Adipocyte (in vitro differentiated cells): ENCODE measurements around the gene CSTPP1.

Source experiments
- DNase-seq: peaks from one replicate; pipeline ENCODE4 v3.0.0-alpha.2; 2015; ENCODE audit warnings: low read depth
- H3K27me3 ChIP-seq: replicated peaks from 2 replicates; pipeline ENCODE4 v1.7.0; 2013; ENCODE audit warnings: mild to moderate bottlenecking, low read length, moderate library complexity; ENCODE audit not compliant: control insufficient read depth, insufficient read depth
- H3K36me3 ChIP-seq: 2 replicates; pipeline ENCODE4 v1.7.0; 2013; ENCODE audit warnings: low read length, mild to moderate bottlenecking, moderate library complexity; ENCODE audit not compliant: control insufficient read depth, insufficient read depth, severe bottlenecking
- H3K4me1 ChIP-seq: 2 replicates; pipeline ENCODE4 v1.7.0; 2013; ENCODE audit warnings: mild to moderate bottlenecking, low read length, moderate library complexity; ENCODE audit not compliant: control insufficient read depth, insufficient read depth
- H3K4me3 ChIP-seq: 2 replicates; pipeline ENCODE4 v1.7.0; 2013; ENCODE audit warnings: mild to moderate bottlenecking, low read length, moderate library complexity
- H3K9ac ChIP-seq: 2 replicates; pipeline ENCODE4 v1.7.0; 2013; ENCODE audit warnings: mild to moderate bottlenecking, low read length, moderate library complexity
- H3K9me3 ChIP-seq: 2 replicates; pipeline ENCODE4 v1.7.0; 2013; ENCODE audit warnings: mild to moderate bottlenecking, low read length, moderate library complexity; ENCODE audit not compliant: control insufficient read depth

The CSTPP1 gene

GRCh38 chr11:47123094-47123493, 186.5 kb downstream of the CSTPP1 start:
- no peaks in the 10 kb centered on the region for H3K27me3 ChIP-seq
- H3K4me3 ChIP-seq = no peak overlapping the region
- H3K36me3 ChIP-seq = no peaks in the 10 kb centered on the region
- no peak overlapping the region for H3K9ac ChIP-seq
- no peaks in the 10 kb centered on the region for H3K9me3 ChIP-seq
- H3K4me1 ChIP-seq = no peaks in the 10 kb centered on the region
- no peak for DNase-seq

GRCh38 chr11:47124675-47125074, 188.1 kb downstream of the CSTPP1 start:
- Histone ChIP-seq H3K4me1 (no peaks in the 10 kb centered on the region), H3K27me3 (no peaks in the 10 kb centered on the region), H3K9ac (no peak overlapping the region), H3K36me3 (no peaks in the 10 kb centered on the region), H3K4me3 (no peak overlapping the region), H3K9me3 (no peaks in the 10 kb centered on the region)
- DNase-seq = peak; percentile 11

- no peaks in the 10 kb centered on the region for H3K36me3 ChIP-seq
- DNase-seq = no peak
- no peaks in the 10 kb centered on the region for H3K9me3 ChIP-seq
- H3K9ac ChIP-seq = no peak overlapping the region
- H3K27me3 ChIP-seq = no peaks in the 10 kb centered on the region
- H3K4me3 ChIP-seq = no peak overlapping the region
- H3K4me1 ChIP-seq = no peaks in the 10 kb centered on the region
These were observed 188.5 kb downstream of the CSTPP1 start for GRCh38 chr11:47125083-47125482.

GRCh38 chr11:47127213-47127612, 190.7 kb downstream of the CSTPP1 start:
- H3K36me3 ChIP-seq = no peaks in the 10 kb centered on the region
- no peaks in the 10 kb centered on the region for H3K4me1 ChIP-seq
- no peaks in the 10 kb centered on the region for H3K27me3 ChIP-seq
- no peaks in the 10 kb centered on the region for H3K9me3 ChIP-seq
- no peak overlapping the region for H3K9ac ChIP-seq
- H3K4me3 ChIP-seq = no peak overlapping the region
- no peak for DNase-seq

- Histone ChIP-seq H3K9me3 (no peaks in the 10 kb centered on the region), H3K27me3 (no peaks in the 10 kb centered on the region), H3K4me3 (no peak overlapping the region), H3K4me1 (no peaks in the 10 kb centered on the region), H3K9ac (no peak overlapping the region), H3K36me3 (no peaks in the 10 kb centered on the region)
- no peak for DNase-seq
These were observed 194.0 kb downstream of the CSTPP1 start for GRCh38 chr11:47130543-47130942.

- no peak overlapping the region for H3K9ac ChIP-seq
- H3K9me3 ChIP-seq = no peaks in the 10 kb centered on the region
- peaks cover under 1% of the 10 kb centered on the region for H3K4me1 ChIP-seq
- no peak for DNase-seq
- no peaks in the 10 kb centered on the region for H3K27me3 ChIP-seq
- no peaks in the 10 kb centered on the region for H3K36me3 ChIP-seq
- no peak overlapping the region for H3K4me3 ChIP-seq
These were observed 194.6 kb downstream of the CSTPP1 start for GRCh38 chr11:47131136-47131535.

- no peaks in the 10 kb centered on the region for H3K9me3 ChIP-seq
- H3K9ac ChIP-seq = no peak overlapping the region
- no peaks in the 10 kb centered on the region for H3K36me3 ChIP-seq
- no peak for DNase-seq
- no peak overlapping the region for H3K4me3 ChIP-seq
- peaks cover 3% of the 10 kb centered on the region for H3K4me1 ChIP-seq
- H3K27me3 ChIP-seq = no peaks in the 10 kb centered on the region
These were observed 195.9 kb downstream of the CSTPP1 start for GRCh38 chr11:47132490-47132889.

GRCh38 chr11:47132981-47133380, 196.4 kb downstream of the CSTPP1 start:
- H3K9ac ChIP-seq = no peak overlapping the region
- no peaks in the 10 kb centered on the region for H3K36me3 ChIP-seq
- peaks cover 3% of the 10 kb centered on the region for H3K4me1 ChIP-seq
- no peaks in the 10 kb centered on the region for H3K27me3 ChIP-seq
- H3K4me3 ChIP-seq = no peak overlapping the region
- H3K9me3 ChIP-seq = no peaks in the 10 kb centered on the region
- no peak for DNase-seq

- no peak overlapping the region for H3K9ac ChIP-seq
- no peaks in the 10 kb centered on the region for H3K36me3 ChIP-seq
- no peak for DNase-seq
- H3K27me3 ChIP-seq = no peaks in the 10 kb centered on the region
- peaks cover 3% of the 10 kb centered on the region for H3K4me1 ChIP-seq
- H3K9me3 ChIP-seq = no peaks in the 10 kb centered on the region
- no peak overlapping the region for H3K4me3 ChIP-seq
These were observed 199.8 kb downstream of the CSTPP1 start for GRCh38 chr11:47136327-47136726.

- no peaks in the 10 kb centered on the region for H3K27me3 ChIP-seq
- H3K4me1 ChIP-seq = peaks cover 3% of the 10 kb centered on the region
- no peak overlapping the region for H3K9ac ChIP-seq
- H3K4me3 ChIP-seq = no peak overlapping the region
- DNase-seq = no peak
- no peaks in the 10 kb centered on the region for H3K9me3 ChIP-seq
- no peaks in the 10 kb centered on the region for H3K36me3 ChIP-seq
These were observed 200.4 kb downstream of the CSTPP1 start for GRCh38 chr11:47136921-47137320.

- no peak for DNase-seq
- Histone ChIP-seq H3K36me3 (no peaks in the 10 kb centered on the region), H3K27me3 (no peaks in the 10 kb centered on the region), H3K9me3 (no peaks in the 10 kb centered on the region), H3K4me1 (peaks cover 3% of the 10 kb centered on the region), H3K9ac (no peak overlapping the region), H3K4me3 (no peak overlapping the region)
These were observed 200.9 kb downstream of the CSTPP1 start for GRCh38 chr11:47137476-47137875.

- no peaks in the 10 kb centered on the region for H3K27me3 ChIP-seq
- H3K9me3 ChIP-seq = no peaks in the 10 kb centered on the region
- H3K4me3 ChIP-seq = no peak overlapping the region
- no peak overlapping the region for H3K9ac ChIP-seq
- no peak for DNase-seq
- H3K4me1 ChIP-seq = peaks cover 17% of the 10 kb centered on the region
- H3K36me3 ChIP-seq = no peaks in the 10 kb centered on the region
These were observed 203.3 kb downstream of the CSTPP1 start for GRCh38 chr11:47139878-47140277.
